OCI-M1 (cell line): ENCODE measurements around the gene TSPAN31.

Experiments used
- DNase-seq: peaks from one replicate; lab custom pipeline; 2025; lab: John Stamatoyannopoulos, UW

Gene TSPAN31

DNA sequence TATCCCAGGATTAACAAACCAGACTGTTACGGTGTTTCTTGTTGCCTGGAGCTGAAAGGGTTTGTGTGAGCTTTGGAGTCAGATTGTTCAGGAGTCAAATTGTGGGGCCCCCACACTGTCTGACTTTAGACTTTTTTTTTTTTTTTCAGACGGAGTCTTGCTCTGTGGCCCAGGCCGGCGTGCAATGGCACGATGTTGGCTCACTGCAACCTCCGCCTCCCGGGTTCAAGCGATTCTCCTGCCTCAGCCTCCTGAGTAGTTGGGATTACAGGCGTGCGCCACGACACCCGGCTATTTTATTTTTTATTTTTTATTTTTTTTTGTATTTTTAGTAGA is 38.6 kb downstream of the TSPAN31 start:
- DNase-seq: no peak

DNA sequence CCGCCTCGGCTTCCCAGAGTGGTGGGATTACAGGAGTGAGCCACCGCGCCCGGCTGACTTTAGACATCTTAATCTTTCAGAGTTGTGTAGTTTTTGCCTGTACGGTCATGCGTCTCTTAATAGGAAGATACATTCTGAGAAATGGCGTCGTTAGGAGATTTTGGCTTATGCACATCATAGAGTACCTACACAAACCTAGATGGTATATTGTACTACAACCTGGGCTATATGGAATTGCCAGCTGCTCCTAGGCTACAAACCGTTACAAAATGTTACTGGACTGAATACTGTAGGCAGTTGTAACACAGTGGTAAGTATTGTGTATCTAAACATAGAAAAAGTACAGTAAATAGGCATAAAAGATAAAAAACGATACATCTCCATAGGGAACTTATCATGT is 39.0 kb downstream of the TSPAN31 start:
- no peak for DNase-seq

DNA sequence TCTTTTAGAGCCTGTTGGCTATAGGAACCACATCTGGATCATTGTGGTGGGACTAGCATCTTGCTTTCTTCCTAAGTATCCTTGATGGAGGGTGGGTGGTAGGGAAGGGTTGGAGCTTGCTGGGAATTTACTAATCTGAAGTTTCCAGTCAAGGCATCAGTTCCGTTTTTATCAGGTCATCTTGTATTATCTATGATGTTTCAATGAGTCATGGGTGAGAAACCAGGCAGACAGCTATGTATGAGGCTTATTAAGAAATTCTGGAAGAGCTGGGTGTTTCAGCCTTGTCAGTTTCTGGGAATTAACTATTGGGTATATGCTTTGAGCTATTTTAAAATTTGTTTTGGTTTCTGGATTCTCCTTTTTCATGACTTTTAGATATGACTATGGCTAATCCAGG is 49.1 kb downstream of the TSPAN31 start:
- peak; percentile 4 for DNase-seq

DNA sequence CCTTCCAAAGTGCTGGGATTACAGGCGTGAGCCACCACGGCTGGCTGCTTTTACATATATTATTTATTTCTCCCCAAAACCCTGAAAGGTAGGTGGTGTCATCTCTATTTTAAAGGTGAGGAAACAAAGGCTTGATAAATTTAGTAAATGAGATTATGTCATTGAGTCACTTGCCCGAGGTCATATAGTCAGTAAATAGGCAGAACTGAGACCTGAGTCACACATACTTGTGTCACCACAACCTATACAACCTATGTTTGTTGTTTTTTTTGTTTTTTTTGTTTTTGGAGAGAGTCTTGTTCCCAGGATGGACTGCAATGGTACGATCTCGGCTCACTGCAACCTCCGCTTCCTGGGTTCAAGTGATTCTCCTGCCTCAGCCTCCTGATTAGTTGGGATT is 50.5 kb downstream of the TSPAN31 start:
- DNase-seq: no peak

DNA sequence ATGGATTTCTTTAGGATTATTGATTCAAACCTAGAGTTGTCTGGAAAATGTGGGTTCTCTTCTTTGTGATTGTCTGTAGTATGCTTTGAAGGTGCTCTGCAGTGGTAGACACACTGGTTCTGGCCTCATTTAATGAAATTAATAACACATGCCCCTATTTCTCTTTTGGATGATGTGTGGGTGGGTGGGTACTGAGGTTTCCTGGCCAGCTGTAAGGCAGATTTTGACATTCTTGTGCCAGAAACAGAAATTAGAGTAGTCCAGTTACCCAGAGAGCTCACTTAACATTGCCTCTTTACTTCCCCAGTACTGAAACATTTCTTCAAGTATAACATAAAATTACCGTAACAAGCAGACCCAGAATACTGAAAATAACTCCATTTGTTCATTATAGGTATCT is 52.2 kb downstream of the TSPAN31 start:
- DNase-seq: no peak

DNA sequence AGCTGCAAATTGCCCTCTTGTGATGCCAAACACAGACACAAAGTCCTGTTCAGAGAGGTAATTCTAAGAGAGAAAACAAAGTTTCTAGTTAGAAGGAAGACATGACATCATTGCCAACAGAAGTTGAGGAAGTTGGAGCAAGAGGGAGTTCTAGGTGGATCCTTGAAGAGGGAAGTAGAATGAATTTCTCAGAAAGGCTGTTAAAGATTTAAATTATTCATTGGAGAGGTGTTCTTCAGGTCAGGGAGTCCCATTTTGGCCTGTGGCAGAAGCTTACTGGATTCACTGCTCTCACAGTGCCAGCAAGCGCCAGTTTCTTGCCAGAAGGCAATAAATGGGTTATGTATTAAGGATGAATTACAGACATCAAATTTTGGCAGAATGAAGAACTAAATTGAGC is 53.1 kb downstream of the TSPAN31 start:
- peak; percentile 61 for DNase-seq
